Tibial nerve (tissue), 4 donors: Measurements from ENCODE around the gene STRA8.

Experiments used
- CTCF ChIP-seq, 5 experiments: fragments of 200-600 bp in 3 of 5; fragments of 450-650 bp in 2 of 5; sonication (generic) in 3 of 5; IDR thresholded peaks; one replicate each; pipeline ENCODE4 v1.5.1; 2016 to 2019; ENCODE audit warnings: antibody characterized with exemption in 5 of 5, mild to moderate bottlenecking in 3 of 5, moderate library complexity in 2 of 5
- EP300 ChIP-seq, 2 donors: sonication (generic); formaldehyde crosslinking; IDR thresholded peaks; one replicate each; pipeline ENCODE4 v1.6.1; 2017; ENCODE audit warnings: antibody characterized with exemption in 2 of 2, mild to moderate bottlenecking in 1 of 2
- POLR2A ChIP-seq, 2 donors: fragments of 450-650 bp; IDR thresholded peaks; one replicate each; pipeline ENCODE4 v1.6.1; 2017; ENCODE audit warnings: antibody characterized with exemption in 2 of 2, mild to moderate bottlenecking in 2 of 2, moderate library complexity in 2 of 2

GRCh38 chr7:135272303-135272702 is 38.7 kb downstream of the STRA8 start:
- TF ChIP-seq CTCF (IDR thresholded peaks at IDR 0.05) (no peak), POLR2A (IDR thresholded peaks at IDR 0.05) (no peak), EP300 (IDR thresholded peaks at IDR 0.05) (no peak)
